Fibroblast of skin of back (primary cell): ENCODE data around the gene CCDC187.

Source experiments
- DNase-seq: peaks from one replicate; pipeline ENCODE4 v3.0.0-alpha.2; 2013

Gene CCDC187

DNA sequence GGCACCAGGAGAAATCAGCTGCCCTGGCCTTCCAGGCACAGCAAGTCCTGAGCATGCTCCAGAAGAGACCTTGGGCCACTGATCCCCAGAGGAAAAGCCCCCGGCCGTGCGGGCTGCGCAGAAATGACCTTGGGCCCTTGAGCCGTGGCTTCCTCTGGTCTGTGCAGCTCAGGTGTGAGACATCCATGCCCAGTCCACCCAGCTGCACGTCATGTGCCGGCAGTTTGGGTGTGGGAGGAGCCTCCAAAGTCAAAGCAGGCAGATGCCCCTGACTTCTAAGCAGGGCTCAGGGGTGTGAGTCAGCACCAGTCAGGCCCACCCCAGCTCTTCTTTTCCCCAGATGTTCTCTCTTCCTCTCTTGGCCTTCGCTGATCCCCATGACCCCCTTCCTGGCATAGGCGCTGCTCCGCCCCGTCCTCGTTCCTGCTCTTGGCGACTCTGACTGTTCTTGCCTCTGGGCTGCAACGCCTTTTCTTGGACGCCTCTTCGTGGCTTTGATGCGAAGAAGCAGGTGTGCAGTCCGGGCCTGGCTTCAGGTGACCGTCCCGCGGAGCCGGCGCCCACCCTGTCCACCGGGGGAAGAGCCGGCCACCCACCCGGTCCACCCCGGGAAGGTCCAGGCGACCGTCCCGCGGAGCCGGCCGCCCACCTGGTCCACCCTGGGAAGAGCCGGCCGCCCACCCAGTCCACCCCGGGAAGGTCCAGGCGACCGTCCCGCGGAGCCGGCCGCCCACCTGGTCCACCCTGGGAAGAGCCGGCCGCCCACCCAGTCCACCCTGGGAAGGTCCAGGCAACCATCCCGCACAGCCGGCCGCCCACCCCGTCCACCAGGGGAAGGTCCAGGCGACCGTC lies 52.4 kb downstream of the CCDC187 start:
- DNase-seq = no peak

GRCh38 chr9:136250676-136251075 lies 53.2 kb downstream of the CCDC187 start:
- DNase-seq = no peak

- DNase-seq = no peak
Measured at GRCh38 chr9:136249877-136250559, 53.9 kb downstream of the CCDC187 start.

DNA sequence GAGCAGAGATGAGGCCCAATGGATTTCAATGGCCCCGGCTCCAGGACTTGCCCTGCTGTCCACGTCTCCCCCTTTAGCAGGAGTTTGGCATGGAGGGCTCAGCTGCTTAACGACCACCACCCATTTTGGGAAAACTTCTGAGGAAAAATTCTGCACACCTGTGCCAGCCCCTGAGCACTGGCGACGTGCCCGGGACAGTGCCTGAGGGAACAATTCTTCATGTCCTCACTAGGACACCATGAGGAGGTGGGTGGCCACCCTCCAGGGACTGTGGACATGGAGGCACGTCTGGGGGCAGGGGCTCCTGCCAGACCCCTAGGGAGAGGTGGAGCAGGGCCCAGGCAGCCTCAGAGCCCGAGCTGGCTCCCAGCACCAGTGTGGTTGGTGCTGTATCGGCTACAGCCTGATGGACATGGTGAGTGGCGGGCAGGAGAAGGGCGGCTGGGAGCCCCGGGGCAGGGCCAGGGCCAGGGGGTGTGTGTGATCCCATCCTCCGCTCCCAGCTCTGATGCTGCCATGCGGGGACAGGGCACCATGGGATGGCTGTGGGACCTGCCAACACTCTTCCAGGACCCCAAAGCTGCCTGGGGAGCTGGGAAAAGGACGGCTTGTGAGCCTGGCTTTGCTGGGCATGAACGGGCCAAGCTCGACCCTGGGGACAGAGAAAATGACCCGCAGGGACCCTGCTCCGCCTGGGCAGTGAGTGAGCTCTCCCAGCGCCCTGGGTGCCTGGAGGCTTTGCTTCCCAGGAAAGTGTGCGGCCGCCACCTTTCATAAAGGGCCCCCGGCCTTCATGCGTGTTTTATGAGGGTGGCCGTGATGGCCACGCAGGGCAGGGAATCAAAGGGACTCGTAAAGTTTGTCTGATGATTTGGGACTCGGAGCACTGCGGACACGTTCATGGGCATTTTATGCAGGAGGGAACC lies 54.7 kb downstream of the CCDC187 start:
- DNase-seq = no peak

GRCh38 chr9:136247947-136248637 lies 55.8 kb downstream of the CCDC187 start:
- no peak for DNase-seq

DNA sequence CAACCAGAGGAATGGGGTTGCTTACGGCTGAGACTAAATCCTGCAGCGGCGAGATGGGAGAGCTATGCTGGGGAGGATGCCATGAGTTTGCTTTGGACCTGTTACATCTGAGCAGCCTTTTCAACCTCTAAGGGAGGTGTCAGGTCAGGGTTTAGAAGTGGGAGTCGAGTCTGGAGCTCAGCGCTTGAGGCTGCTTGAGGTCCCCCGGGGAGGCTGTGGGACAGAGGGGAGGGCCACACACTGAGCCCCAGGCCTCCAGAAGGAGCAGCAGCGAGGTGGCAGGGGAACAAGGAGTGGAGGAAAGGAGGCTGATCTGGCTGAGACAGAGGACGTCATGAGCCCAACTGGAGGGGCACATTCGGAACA lies 56.4 kb downstream of the CCDC187 start:
- no peak for DNase-seq

DNA sequence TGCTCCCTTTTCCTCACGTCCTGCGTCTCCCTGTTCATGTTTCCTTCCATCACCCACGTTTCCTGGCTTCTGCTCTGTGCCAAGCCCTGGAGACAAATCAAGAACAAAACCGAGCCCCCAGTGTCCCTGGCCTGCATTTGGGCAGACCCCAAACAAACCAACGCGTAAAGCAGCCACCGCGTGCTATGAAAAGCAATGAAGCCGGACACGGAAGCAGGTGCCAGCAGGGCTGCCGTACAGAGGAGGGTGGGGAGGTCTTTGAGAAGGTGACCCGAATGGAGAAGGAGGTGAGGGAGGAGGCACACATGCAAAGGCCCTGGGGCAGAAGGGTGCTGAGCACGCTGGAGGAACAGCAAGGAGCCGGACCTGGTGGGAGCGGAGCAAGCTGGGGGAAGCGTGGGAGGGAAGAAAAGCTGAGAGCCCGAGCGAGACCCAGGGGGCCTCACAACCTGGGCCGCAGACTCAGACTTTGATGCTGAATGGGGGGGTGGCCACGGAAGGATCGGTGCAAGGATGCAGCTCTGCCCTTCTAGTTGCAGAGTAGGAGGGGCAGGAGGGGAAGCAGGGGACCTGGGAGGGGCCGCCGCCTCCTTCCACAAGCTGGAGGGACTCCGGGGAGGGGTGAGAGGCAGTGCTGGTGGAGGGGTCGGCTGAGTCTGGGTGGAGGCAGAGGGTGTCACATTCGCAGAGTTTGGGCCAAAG lies 56.9 kb downstream of the CCDC187 start:
- DNase-seq = no peak

DNA sequence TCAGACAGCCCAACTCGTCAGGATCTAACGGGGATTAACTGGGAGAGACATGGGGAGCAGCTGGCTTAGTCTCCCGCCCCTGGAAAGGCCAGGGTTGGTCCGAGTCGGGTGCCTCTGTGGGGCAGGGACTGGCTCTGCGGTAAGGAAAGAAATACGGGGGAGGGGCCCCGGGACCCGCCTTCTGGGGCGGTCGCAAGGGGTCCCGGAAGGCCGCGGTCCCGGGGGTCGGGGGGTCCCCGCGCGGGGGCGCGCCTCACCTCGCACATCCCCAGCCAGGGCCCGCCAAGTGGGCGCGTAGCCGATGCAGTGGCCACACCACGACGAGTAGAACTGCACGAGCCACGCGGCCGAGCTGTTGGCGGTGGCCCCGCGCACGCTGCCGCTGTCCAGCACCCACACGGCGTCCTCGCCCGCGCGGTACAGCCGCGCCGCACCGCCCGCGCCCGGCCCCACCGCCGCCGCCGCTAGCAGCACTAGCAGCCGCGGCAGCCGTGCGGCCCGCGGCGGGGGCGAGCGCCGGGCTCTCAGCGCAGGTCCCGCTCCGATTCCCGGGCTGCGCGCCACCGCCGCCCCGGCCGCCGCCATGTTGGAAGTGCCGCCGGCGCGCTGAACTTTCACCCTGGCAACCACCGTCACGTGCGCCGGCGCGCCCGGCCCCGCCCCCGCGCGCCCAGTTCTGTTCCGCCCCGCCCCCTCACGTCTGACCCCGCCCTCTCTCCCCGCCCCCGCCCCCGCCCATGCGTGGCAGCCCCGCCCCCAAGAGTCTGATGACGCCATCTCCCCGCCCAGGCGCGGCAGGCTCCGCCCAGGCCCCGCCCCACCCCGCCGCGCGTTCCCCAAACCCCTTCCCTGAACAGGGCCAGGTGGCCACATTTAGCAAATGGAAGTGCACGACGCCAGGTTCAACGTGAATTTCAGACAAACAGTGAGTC lies 58.4 kb downstream of the CCDC187 start, which contains the start of gene QSOX2:
Gene QSOX2, minus strand, starts transcription at position 594 of the 932 bp plus-strand sequence. Its CDS starts 9 bp downstream, at position 585.
- DNase-seq = peak; percentile 69

DNA sequence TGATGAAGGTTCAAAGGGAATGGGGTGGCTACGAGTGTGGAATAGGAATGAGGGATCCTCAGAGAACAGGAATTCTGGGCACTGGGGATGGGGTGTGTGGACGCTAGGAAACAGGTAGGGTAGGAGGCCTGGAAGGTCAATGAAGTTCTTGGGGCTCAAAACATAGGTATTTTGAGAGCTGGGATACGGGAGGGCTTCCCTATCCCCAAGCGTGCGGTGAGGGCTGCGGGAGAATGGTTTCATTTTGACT lies 59.0 kb downstream of the CCDC187 start:
- no peak for DNase-seq

GRCh38 chr9:136244122-136244968 lies 59.5 kb downstream of the CCDC187 start:
- DNase-seq = no peak

DNA sequence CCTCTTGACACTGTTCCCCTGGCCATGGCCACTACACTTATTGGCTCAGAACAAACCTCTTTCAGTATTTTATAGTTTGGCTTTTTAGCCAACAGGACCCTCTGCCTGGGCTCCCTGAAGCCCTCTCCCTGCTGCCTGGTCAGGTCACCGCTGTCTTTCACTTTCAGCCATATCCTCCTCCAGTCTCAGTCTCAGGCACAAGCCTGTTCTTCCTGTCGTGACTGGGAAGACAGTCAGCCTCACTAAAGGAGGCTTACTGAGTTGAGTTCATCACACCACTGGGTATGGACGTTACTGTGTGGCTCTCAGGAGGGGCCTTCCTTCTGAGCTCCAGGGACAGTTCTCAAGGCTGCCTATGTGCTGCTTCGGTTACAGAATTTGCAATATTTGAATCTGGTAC lies 60.3 kb downstream of the CCDC187 start:
- DNase-seq = no peak

DNA sequence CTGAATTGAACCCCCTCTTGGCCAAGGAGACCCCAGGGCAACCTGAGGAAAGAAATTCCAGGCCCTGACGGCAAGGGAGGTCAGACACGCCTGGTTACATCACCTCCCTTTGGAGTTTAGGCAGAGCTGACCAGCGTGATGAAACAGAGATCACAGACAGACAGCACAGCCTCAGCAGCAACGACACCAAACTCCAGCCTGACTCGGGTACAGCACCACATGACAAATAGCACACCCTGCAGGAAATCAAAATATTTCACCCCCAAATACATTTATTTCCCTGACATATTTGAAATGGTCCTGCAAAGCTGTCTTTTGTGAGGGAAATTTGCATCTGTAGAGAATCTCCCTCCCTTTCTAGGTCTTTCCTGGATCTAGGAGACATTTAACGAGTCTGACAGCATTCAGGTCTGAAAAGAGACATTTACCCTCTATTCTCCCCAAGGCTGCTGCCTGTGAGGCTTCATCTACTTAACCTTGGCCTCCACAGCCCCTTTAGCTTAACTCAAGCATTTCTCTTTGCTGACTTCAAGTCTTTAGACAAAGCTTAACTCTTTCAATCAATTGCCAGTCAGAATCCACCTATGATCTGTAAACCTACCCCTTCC lies 60.9 kb downstream of the CCDC187 start:
- DNase-seq = no peak

DNA sequence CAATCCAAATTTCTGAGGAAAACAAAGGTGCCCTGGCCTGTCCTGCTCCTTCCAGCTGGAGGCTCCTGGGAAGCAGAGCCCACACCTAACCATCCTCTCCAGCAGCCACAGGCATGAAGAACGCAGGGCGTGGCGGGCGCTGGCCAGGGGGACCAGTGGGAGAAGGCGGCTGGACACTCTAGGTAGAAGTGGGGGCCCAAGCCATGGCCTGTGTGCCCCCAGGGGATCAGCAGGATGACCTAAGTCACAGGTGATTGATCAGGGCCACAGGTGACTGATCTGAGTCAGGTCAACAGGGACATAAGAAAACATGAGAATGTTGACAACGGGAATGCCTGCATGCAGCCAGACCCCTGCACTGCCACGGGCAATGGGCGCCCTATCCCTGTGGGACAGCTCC lies 61.6 kb downstream of the CCDC187 start:
- no peak for DNase-seq

DNA sequence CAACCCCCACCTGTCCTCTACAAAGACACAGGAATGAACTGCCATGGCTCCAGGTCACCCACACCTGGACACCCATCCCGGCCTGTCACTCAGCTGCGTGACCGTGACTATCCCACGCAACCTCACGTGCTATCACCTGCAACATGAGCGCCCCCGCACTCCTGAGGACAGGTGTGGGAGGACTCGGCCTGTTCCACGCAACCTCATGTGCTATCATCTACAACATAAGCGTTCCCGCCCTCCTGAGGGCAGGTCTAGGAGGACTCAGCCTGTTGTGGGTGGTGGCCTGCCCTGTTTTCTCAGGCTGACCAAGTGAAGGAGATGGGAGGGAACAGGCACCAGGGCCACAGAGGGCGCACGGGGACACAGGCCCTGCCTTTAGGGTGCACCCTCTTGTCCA lies 62.4 kb downstream of the CCDC187 start:
- no peak for DNase-seq

- DNase-seq = no peak
Measured at GRCh38 chr9:136240941-136241340, 63.0 kb downstream of the CCDC187 start.

DNA sequence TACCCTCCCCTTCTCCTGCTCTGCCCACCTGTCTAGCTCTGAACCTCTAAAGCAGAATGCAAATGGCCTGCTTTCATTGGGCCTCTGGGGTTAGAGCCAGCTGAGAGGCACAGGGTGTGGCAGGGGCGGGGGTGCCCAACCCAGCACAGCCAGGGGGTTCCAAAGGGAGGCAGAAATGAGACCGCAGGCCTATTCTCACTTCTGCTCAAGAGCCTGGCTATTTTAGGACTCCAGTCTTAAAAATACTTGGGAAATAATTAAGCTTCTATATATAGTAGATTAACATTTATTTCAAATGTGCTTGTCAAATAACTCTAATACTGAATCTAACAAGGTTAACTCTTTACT lies 63.9 kb downstream of the CCDC187 start:
- no peak for DNase-seq

DNA sequence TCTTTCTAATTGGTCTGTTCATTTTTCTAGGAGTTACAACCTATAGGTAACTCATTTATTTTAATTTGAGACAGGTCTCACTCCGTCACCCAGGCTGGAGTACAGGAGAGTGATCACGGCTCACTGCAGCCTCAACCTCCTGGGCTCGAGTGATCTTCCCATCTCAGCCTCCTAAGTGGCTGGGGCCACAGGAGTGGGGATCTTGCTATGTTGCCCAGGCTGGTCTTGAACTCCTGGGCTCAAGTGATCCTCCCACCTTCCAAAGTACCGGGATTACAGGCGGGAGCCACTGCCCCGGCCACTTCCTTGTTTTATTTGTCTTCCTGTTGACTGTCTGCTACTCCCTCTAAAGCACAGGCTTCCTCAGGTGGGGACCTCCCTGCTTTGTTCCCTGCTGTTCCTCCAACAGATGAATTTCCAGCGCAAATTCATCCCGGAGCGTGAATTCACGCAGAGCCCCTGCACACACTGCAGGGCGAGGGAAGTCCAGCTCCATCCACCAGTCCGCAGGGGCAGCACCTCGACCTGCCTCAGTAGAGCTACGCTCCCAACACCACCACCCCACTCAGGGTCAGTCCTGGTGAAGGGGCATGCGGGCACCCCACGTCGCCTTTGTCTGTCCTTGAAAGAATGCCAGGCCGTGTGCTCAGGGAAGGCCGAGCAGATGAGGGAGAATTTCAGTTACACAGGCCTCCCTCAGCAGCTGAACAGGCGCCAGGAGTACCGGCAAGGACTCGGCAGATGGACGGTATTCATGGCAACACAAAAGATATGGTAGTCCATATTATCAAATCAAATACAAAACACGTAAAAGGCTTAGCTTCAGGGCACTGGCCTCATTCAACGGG lies 64.5 kb downstream of the CCDC187 start:
- no peak for DNase-seq

GRCh38 chr9:136238342-136238732 lies 65.6 kb downstream of the CCDC187 start:
- no peak for DNase-seq
